Glomerular visceral epithelial cell (primary cell): Measurements from ENCODE around the gene APCDD1L.

Experiments used
- DNase-seq: peaks from one replicate; pipeline ENCODE4 v3.0.0-alpha.2; 2016; ENCODE audit errors: extremely low spot score

APCDD1L gene

GRCh38 chr20:58466729-58467571, 48.2 kb downstream of the APCDD1L start:
- no peak for DNase-seq

GRCh38 chr20:58466095-58466708, 49.0 kb downstream of the APCDD1L start:
- DNase-seq: no peak

DNA sequence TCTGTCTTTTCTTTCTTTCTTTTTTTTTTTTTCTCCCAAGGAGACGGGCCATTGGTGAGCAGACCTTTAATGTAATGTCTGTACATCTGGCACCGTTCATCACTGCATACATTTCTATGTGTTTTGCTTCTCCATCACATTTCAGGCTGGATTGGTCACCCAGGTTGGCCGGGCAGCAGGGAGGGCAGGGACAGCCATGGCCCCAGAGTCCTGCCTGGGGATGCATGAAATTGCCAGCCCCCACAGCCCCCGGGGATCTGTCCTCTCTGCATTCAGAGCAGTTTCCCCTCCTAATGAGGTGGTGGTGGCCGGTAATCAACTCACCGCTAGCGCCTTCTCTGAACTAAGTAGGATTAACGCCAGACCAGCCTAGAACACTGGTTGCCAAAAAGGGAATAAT, 50.4 kb downstream of the APCDD1L start:
- DNase-seq: no peak

DNA sequence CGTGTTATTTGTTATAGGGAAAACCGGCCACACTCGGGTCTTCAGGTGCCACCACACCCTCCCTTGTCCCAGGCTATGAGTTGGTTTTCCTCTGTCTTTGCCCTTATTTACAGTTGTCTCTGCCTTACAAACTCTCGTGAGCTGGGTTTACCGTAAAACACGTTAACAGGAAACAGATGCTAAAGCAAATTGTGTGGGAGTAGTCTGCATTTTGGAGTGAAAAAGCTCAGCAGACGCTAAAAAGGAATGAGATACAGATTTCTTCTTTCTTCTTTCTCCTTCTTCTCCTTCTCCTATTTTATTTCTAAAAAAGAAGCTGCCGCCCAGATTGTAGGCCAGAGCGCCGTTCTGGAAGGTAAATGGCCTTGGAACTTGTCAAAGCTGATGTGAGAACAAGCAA, 51.9 kb downstream of the APCDD1L start:
- DNase-seq: no peak

DNA sequence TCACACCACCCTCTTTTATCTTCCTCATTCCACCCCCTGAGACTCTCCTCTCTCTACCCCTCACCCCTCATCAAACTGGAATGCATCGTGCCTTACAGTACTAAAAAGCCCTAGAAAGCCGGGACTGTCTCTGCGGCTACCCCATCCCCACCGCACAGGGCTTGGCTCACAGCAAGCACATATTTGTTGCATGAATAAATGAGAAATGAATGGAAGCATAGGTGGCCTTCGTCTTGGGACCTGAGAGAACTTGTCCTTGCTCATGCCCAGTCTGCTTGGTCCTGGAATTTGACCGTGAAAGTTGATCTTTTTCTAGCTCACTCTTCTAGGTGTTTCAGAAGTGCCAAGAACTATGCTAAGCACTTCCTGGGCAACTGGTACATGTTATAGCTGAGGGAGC, 53.3 kb downstream of the APCDD1L start:
- DNase-seq: no peak

- DNase-seq: no peak
These were observed 54.1 kb downstream of the APCDD1L start for GRCh38 chr20:58461104-58461503.

- no peak for DNase-seq
These were observed 56.0 kb downstream of the APCDD1L start for GRCh38 chr20:58459058-58459750.

DNA sequence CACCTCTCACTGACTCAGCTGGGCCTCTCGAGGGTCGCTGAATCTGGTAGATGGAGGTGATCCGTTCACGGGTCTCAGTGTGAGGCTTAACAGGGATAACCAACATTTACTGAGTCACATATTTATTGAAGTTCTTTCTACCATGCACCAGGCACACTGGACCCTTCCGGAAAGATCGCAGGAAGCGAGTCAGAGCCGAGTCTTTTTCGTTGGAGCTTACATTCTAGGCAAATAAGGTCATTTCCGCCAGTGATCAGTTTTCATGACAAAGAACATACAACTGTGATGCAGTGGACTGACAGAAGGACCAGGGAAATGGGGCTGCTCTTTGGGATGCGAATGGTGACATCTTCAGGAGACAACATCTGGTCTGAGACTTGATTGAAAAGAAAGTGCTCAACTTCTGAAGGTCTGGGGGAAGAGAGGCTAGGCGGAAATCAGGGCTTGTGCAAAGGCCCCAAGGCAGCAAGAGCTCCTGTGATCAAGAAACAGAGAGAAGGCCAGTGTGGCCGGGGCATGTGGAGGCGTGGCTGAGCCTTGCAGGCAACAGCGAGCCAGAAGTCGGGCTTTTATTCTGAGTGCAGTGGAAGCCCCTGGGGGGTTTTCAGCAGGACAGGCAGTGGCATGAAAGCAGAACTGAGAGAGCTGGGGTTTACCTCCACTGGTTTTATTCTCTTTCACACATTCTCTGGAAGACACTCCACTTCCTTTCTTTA, 56.7 kb downstream of the APCDD1L start:
- peak; percentile 16 for DNase-seq

DNA sequence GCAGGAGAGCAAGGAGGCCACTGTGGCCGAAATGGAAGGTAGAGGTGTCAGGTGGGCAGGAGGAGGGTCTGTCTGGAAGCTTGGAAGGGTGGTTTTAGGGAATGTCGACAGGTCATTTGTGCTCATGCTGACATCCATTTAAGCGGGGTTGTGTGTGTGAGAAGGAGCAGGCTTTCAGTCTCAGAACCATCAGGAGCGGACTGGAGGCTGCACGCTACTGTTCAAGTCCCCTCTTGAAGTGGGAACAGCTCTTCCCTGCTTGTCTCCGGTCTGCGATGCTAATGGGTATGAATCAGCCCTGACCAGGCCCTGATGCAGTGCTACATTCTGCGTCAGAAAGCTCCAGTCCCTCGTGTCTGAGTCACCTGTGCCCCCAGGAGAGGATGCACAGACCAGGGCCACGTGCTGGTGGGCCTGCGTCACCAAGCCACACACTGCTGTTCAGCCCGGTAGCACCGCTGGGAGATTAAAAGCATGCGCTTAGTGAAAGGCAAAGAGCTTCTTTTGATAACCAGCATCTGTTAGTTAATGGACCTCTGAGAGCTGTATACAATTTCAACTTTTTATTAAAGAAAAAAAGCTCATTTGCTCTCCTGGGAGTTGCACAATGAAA, 58.0 kb downstream of the APCDD1L start:
- DNase-seq: peak; percentile 27

DNA sequence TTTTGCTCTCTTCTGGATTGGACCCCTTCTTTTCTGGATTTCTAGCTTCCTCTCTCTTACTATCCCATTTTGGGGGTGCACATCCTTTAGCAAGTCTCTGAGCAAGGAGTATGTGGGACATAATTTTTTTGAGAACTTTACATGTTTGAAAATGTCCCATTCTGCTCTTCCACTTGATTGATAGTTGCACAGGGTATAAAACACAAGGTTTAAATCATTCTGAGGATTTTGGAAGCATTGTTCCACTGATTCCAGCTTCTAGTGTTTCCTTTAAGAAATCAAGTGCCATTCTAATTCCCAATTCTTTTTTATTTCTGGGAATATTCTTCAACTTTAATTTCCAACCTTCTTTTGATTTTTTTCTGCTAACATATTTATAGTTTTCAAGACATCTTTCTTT, 60.7 kb downstream of the APCDD1L start:
- DNase-seq: no peak

- no peak for DNase-seq
These were observed 61.8 kb downstream of the APCDD1L start for GRCh38 chr20:58453391-58453790.

GRCh38 chr20:58452667-58453255, 62.4 kb downstream of the APCDD1L start:
- DNase-seq: no peak

DNA sequence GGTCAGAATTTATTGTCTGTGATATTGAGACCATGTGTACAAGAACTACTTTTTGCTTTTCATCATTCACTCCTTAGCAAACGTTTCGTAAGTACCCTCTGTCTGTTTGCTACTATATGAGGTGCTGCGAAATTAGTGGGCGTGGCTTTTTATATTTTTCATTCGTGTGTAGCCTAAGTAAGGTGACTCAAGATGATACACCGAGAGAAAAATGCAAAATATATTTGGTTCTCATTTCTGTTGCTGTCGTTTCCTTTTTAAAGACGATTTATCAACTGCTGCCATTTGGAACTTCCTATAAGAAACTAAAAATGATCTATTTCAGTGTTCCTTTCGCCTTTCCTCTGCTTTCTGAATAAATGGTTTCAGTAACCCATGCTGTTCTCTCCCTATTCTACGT, 64.9 kb downstream of the APCDD1L start:
- DNase-seq: no peak

DNA sequence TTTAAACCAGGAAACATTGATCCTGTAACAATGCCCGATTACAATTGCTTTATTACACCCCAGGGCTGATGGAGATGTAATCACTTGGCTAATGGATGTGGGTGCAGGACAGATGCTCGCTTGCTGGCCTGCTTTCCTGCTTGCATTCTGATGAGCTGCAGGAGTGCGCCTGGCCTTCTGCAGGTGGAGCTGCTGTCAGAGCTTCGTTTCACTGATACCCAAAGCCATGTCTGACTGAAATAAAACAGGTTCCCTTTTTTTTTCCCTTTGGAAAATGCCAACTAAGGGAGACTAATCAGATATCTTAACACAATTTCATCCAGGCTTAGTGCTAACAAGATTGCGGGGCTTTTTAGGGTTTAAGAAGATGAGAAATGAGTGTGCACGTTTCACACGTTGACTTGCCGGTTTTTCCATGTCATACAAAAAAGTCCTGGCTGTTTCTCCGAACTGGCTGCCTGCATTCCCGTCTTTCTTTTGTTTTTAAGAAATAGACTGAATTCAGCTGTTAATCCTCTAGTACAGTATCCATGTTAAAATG, 65.4 kb downstream of the APCDD1L start:
- DNase-seq: no peak

GRCh38 chr20:58448958-58449357, 66.2 kb downstream of the APCDD1L start:
- DNase-seq: no peak

DNA sequence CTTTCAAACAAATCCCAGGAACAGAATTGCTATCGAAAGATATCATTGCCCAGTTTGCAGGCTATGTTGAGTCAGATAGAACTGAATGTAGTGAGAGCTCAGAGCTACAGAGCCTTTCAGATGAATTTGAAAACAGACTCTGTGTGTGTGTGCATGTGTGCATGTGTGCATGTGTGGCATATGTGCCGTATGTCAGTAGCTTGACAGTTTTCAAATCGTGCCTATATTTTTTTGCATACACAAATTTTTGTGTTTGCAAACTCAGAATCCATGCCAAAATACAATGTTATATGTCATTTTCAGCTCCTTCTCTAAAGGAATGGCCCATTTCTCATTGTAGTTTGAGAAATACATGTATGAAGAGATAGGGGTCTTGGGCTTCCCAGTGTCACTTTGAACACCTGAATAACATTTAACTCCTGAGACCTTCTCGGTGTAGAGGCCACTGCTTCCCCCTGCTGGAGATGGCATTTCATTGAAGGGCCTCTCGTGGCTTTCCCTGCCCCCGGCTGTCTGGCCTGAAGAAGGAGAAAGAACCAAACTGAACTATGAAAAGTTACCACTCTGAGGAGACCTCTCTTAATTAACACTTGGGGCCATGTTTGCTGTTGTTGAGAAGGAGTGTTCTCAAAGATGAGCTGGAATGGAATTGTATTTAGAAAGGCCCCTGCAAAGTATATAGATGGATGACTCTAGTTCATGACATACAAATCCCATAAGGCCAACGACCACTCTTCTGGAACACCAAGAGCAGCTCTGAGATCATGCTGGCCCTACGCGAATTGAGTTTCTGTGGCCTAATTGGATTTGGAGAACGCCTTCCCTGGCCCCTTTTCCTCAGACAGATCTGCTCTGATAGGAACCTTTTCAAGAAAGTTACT, 67.4 kb downstream of the APCDD1L start:
- peak; percentile 68 for DNase-seq

- no peak for DNase-seq
These were observed 68.3 kb downstream of the APCDD1L start for GRCh38 chr20:58446960-58447265.

- DNase-seq: no peak
These were observed 68.8 kb downstream of the APCDD1L start for GRCh38 chr20:58446264-58446959.

GRCh38 chr20:58444746-58445255, 70.4 kb downstream of the APCDD1L start:
- no peak for DNase-seq
